HepG2 (cell line): ENCODE results near the gene ANK3. TPM values are rescaled to one million over a fixed set of nuclear protein-coding genes. Genes with fewer than 3 reads are reported as not detected.

Experiments
- ATAC-seq: fragments of 200-7000 bp; cut with Tn5 transposase; 3 replicates; pipeline ENCODE4 v1.9.1; 2020; ENCODE audit warnings: mild to moderate bottlenecking, moderate library complexity
- BruUV-seq: library from RNA; stranded (reverse); fragments of 400-500 nt; replicated peaks from 2 replicates; lab custom pipeline; 2021; lab: Mats Ljungman, UMichigan
- CTCF ChIA-PET: fragments of 300-600 bp; formaldehyde crosslinking; extraction: SDS; loops from one replicate; lab custom pipeline; 2021; ENCODE audit warnings: low total read pairs, inconsistent platforms, low intra/inter-chr PET ratio; lab: Yijun Ruan, JAX
- POLR2A ChIA-PET: fragments of 350-600 bp; sonication (Branson Sonifier 250); formaldehyde crosslinking; loops from one replicate; lab custom pipeline; 2020; ENCODE audit warnings: antibody characterized with exemption, inconsistent platforms; lab: Yijun Ruan, JAX
- DNase-seq: peaks from one replicate; pipeline ENCODE4 v3.0.0-alpha.2; 2015; ENCODE audit warnings: low spot score
- FAIRE-seq: peaks from 3 replicates; lab custom pipeline; 2011; peaks lifted over from hg19 to GRCh38; lab: Jason Lieb, UNC
- H2AFZ ChIP-seq: one replicate; pipeline ENCODE4 v1.6.1; 2011; ENCODE audit warnings: low read length, inconsistent platforms
- H3K27ac ChIP-seq: fragments of 300-600 bp; 3 replicates; pipeline ENCODE4 v1.8.0; 2011; ENCODE audit warnings: mixed run types, mild to moderate bottlenecking, mixed read lengths, low read length, inconsistent platforms; ENCODE audit not compliant: insufficient read depth; ENCODE audit errors: extremely low read length
- H3K27me3 ChIP-seq, 2 experiments: fragments of 200-600 bp in 1 of 2; 2 replicates in 1 of 2; 3 replicates in 1 of 2; pipeline versions ENCODE4 v1.6.0 to v1.8.0; 2011; ENCODE audit warnings: low read length in 2 of 2, mild to moderate bottlenecking in 2 of 2, moderate library complexity in 2 of 2, inconsistent platforms in 1 of 2; ENCODE audit not compliant: insufficient read depth in 2 of 2, control insufficient read depth in 1 of 2
- H3K36me3 ChIP-seq, 2 experiments: fragments of 200-600 bp in 1 of 2; replicated peaks in 1 of 2; 2 replicates in 1 of 2; 3 replicates in 1 of 2; pipeline versions ENCODE4 v1.5.1 to v1.8.0; 2011; ENCODE audit warnings: low read length in 2 of 2, inconsistent platforms in 1 of 2; ENCODE audit not compliant: insufficient read depth in 2 of 2, control insufficient read depth in 1 of 2
- H3K4me1 ChIP-seq: 2 replicates; pipeline ENCODE4 v1.5.1; 2012; ENCODE audit warnings: low read length, inconsistent platforms; ENCODE audit not compliant: insufficient read depth
- H3K4me2 ChIP-seq: 2 replicates; pipeline ENCODE4 v1.6.0; 2011; ENCODE audit warnings: low read depth, low read length, inconsistent platforms
- H3K4me3 ChIP-seq, 3 experiments: fragments of 200-600 bp in 1 of 3; sonication (generic), shearing (Covaris generic) in 1 of 3; replicated peaks in 1 of 3; 2 replicates each; pipeline ENCODE4 v1.5.1; 2011 to 2016; ENCODE audit warnings: low read length in 3 of 3, inconsistent platforms in 2 of 3, low read depth in 2 of 3, mild to moderate bottlenecking in 2 of 3, control low read depth in 1 of 3, mixed read lengths in 1 of 3; ENCODE audit not compliant: insufficient read depth in 1 of 3
- H3K79me2 ChIP-seq: one replicate; pipeline ENCODE4 v1.6.1; 2011; ENCODE audit warnings: low read length, inconsistent platforms; ENCODE audit not compliant: insufficient read depth
- H3K9ac ChIP-seq: 2 replicates; pipeline ENCODE4 v1.6.0; 2011; ENCODE audit warnings: mild to moderate bottlenecking, low read depth, low read length, inconsistent platforms; ENCODE audit not compliant: insufficient read depth
- H3K9me3 ChIP-seq: 2 replicates; pipeline ENCODE4 v1.5.1; 2012; ENCODE audit warnings: mild to moderate bottlenecking, low read length
- H4K20me1 ChIP-seq: 2 replicates; pipeline ENCODE4 v1.6.0; 2011; ENCODE audit warnings: inconsistent platforms, mild to moderate bottlenecking, low read length, moderate library complexity; ENCODE audit not compliant: insufficient read depth
- KAT2B ChIP-seq: fragments of 150-350 bp; IDR thresholded peaks from 2 replicates; pipeline ENCODE4 v1.6.1; 2014; ENCODE audit warnings: low read depth, low read length, borderline replicate concordance
- NR2F6 ChIP-seq, 2 experiments: IDR thresholded peaks; 2 replicates each; pipeline ENCODE4 v1.6.1; 2016; ENCODE audit warnings: antibody characterized with exemption in 1 of 2, mild to moderate bottlenecking in 1 of 2
- PLRG1 ChIP-seq: fragments of 450-650 bp; conservative IDR thresholded peaks from 2 replicates; pipeline ENCODE4 v1.6.1; 2016
- RAD21 ChIP-seq: fragments of 450-650 bp; formaldehyde crosslinking; IDR thresholded peaks from 2 replicates; pipeline ENCODE4 v1.5.0; 2020; ENCODE audit warnings: mild to moderate bottlenecking
- SMC3 ChIP-seq: IDR thresholded peaks from 2 replicates; pipeline ENCODE4 v1.6.1; 2011; ENCODE audit warnings: low read length, improper control_type of control experiment
- STAG1 ChIP-seq: sonication (generic); formaldehyde crosslinking; IDR thresholded peaks from 2 replicates; pipeline ENCODE4 v1.4.0; 2020; ENCODE audit warnings: missing genetic modification reagents
- TEAD2 ChIP-seq: sonication (generic); formaldehyde crosslinking; IDR thresholded peaks from 2 replicates; pipeline ENCODE4 v1.9.0; 2021; ENCODE audit warnings: missing genetic modification reagents
- TEAD3 ChIP-seq: optimal IDR thresholded peaks from 2 replicates; pipeline ENCODE3; 2016; ENCODE audit warnings: borderline replicate concordance
- ZNF143 ChIP-seq: sonication (generic); formaldehyde crosslinking; IDR thresholded peaks from 2 replicates; pipeline ENCODE4 v1.4.0; 2020; ENCODE audit warnings: missing genetic modification reagents
- ZNF619 ChIP-seq: sonication (generic); formaldehyde crosslinking; IDR thresholded peaks from 2 replicates; pipeline ENCODE4 v1.4.0; 2020; ENCODE audit warnings: mild to moderate bottlenecking, missing genetic modification reagents
- ZNF839 ChIP-seq: sonication (generic); formaldehyde crosslinking; IDR thresholded peaks from 2 replicates; pipeline ENCODE4 v1.4.0; 2020; ENCODE audit warnings: missing genetic modification reagents, mild to moderate bottlenecking, borderline replicate concordance
- in situ Hi-C: cut with HindIII; loops from 2 replicates; pipeline ENCODE4 v1.10.0; 2017; ENCODE audit warnings: low pct_unique_long_range_greater_than_20kb; ENCODE audit not compliant: extremely low pct_ligation_motif_present
- intact Hi-C: fragments of 100-400 bp; cut with micrococcal nuclease; formaldehyde crosslinking; loops from one replicate; pipeline ENCODE4 v1.10.0; 2022; ENCODE audit not compliant: unreplicated experiment
- polyA plus RNA-seq, 8 experiments: library from polyadenylated mRNA; depleted of rRNA in 3 of 8; stranded (reverse) in 7 of 8; unstranded in 1 of 8; fragments of >200 nt; fragmentation: Illumina TruSeq in 4 of 8; extraction: Trizol in 4 of 8; gene quantifications; 2 replicates each; pipeline versions ENCODE4 v1.2.1 to v1.2.3, GENCODE V29; 2011 to 2016; ENCODE audit warnings: low read depth in 4 of 8, missing spikeins in 1 of 8, mixed read lengths in 1 of 8; ENCODE audit not compliant: insufficient read depth in 1 of 8
- total RNA-seq, 5 experiments: library from RNA; depleted of rRNA; stranded (reverse); fragments of >200 nt; fragmentation: Illumina TruSeq; extraction: Trizol; gene quantifications; 2 replicates each; pipeline ENCODE4 v1.2.3, GENCODE V29; 2016; ENCODE audit warnings: low read depth in 1 of 5
- TF ChIP-seq, protein P1 (sequence below): sonication (generic); formaldehyde crosslinking; IDR thresholded peaks from 2 replicates; pipeline ENCODE4 v1.4.0; 2020; ENCODE audit warnings: low read depth, mild to moderate bottlenecking, missing genetic modification reagents
- TF ChIP-seq, protein P2 (sequence below): sonication (generic); formaldehyde crosslinking; IDR thresholded peaks from 2 replicates; pipeline ENCODE4 v1.5.1; 2020; ENCODE audit warnings: mild to moderate bottlenecking, missing genetic modification reagents
- TF ChIP-seq, protein P3 (sequence below): sonication (generic); formaldehyde crosslinking; IDR thresholded peaks from 2 replicates; pipeline ENCODE4 v1.5.0; 2020; ENCODE audit warnings: mild to moderate bottlenecking, missing genetic modification reagents, moderate library complexity

ANK3 gene
- total and polyA plus RNA-seq, 2 of the 13 experiments (the other 11 are each of a cell fraction or from before 2014, with no cell fraction given): not detected

DNA sequence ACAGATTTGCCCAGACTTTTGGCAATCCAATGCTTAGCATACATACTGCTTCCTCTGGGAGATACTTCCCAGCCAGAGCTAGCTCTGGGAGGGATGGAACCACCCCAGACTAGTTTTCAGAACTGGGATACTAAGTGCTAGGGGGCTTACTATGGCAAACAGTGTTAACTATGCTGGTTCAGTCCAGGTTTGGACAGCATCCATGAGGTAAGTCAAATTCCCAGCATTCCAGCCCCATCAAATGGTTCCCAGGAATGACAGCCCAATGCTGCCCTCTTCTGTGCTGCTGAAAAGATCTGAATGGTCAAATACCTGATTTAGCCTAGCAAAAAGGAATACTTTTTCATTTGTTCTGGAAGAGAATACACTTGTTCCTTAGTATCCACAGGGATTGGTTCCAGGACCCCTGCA lies 341.6 kb downstream of the ANK3 start:
- H4K20me1 ChIP-seq: no peaks in the 10 kb centered on the region
- no peak overlapping the region for H3K27ac ChIP-seq
- no peak overlapping the region for H3K4me3 ChIP-seq
- H3K27me3 ChIP-seq: no peaks in the 10 kb centered on the region
- intact Hi-C loops (loop anchor here (1.0 kb wide), 2 partner anchors 217 to 422 kb away; no protein-coding TSS in a partner anchor), in situ Hi-C loops (loop anchor here (25.0 kb wide), 2 partner anchors 186 to 1261 kb away; no protein-coding TSS in a partner anchor)
- CTCF ChIA-PET: no interaction called here
- no peak overlapping the region for H2AFZ ChIP-seq
- no peak overlapping the region for H3K9ac ChIP-seq
- DNase-seq (peak; percentile 39), ATAC-seq (peak; percentile 83), FAIRE-seq (peak; percentile 66)
- TF ChIP-seq ZNF143 (CRISPR knock-in tag) (0 out of 2 replicates have a peak, but pooled peaks have one; percentile 22), TEAD3 (CRISPR knock-in tag) (peak; percentile 96), NR2F6 (IDR thresholded peaks at IDR 0.05) (no peak), NR2F6 (CRISPR knock-in tag; IDR thresholded peaks at IDR 0.05) (no peak), STAG1 (peak; percentile 73), KAT2B (no peak), SMC3 (peak; percentile 37; the same call in 1 of the 2 replicates), PLRG1 (no peak), RAD21 (CRISPR knock-in tag) (0 out of 2 replicates have a peak, but pooled peaks have one; percentile 17), TEAD2 (no peak), ZNF619 (no peak), ZNF839 (CRISPR knock-in tag) (no peak)
- TF ChIP-seq, protein P1, sequence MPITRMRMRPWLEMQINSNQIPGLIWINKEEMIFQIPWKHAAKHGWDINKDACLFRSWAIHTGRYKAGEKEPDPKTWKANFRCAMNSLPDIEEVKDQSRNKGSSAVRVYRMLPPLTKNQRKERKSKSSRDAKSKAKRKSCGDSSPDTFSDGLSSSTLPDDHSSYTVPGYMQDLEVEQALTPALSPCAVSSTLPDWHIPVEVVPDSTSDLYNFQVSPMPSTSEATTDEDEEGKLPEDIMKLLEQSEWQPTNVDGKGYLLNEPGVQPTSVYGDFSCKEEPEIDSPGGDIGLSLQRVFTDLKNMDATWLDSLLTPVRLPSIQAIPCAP (CRISPR knock-in tag): no peak
- TF ChIP-seq, protein P2, sequence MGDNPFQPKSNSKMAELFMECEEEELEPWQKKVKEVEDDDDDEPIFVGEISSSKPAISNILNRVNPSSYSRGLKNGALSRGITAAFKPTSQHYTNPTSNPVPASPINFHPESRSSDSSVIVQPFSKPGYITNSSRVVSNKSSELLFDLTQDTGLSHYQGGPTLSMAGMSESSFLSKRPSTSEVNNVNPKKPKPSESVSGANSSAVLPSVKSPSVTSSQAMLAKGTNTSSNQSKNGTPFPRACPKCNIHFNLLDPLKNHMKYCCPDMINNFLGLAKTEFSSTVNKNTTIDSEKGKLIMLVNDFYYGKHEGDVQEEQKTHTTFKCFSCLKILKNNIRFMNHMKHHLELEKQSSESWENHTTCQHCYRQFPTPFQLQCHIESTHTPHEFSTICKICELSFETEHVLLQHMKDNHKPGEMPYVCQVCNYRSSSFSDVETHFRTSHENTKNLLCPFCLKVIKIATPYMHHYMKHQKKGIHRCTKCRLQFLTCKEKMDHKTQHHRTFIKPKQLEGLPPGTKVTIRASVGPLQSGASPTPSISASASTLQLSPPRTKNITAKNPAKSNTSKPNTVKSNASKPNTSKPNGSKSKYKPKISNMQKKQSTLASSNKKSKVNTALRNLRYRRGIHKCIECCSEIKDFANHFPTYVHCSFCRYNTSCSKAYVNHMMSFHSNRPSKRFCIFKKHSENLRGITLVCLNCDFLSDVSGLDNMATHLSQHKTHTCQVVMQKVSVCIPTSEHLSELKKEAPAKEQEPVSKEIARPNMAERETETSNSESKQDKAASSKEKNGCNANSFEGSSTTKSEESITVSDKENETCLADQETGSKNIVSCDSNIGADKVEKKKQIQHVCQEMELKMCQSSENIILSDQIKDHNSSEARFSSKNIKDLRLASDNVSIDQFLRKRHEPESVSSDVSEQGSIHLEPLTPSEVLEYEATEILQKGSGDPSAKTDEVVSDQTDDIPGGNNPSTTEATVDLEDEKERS (CRISPR knock-in tag): no peak
- TF ChIP-seq, protein P3, sequence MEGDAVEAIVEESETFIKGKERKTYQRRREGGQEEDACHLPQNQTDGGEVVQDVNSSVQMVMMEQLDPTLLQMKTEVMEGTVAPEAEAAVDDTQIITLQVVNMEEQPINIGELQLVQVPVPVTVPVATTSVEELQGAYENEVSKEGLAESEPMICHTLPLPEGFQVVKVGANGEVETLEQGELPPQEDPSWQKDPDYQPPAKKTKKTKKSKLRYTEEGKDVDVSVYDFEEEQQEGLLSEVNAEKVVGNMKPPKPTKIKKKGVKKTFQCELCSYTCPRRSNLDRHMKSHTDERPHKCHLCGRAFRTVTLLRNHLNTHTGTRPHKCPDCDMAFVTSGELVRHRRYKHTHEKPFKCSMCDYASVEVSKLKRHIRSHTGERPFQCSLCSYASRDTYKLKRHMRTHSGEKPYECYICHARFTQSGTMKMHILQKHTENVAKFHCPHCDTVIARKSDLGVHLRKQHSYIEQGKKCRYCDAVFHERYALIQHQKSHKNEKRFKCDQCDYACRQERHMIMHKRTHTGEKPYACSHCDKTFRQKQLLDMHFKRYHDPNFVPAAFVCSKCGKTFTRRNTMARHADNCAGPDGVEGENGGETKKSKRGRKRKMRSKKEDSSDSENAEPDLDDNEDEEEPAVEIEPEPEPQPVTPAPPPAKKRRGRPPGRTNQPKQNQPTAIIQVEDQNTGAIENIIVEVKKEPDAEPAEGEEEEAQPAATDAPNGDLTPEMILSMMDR (CRISPR knock-in tag): peak; percentile 61
- POLR2A ChIA-PET: no interaction called here
- no TSS peak for BruUV-seq
- H3K79me2 ChIP-seq: no peaks in the 10 kb centered on the region
- H3K9me3 ChIP-seq: no peaks in the 10 kb centered on the region
- H3K4me2 ChIP-seq: no peak overlapping the region
- no peaks in the 10 kb centered on the region for H3K4me1 ChIP-seq
- H3K36me3 ChIP-seq: no peaks in the 10 kb centered on the region
